Measurements from ENCODE around the gene CCDC97.
"Not testable (repeated sequence)": the region's sequence is repeated elsewhere in the genome, so short reads cannot be mapped to it uniquely, and the experiment has no call there.

Gene CCDC97

GRCh38 chr19:41310033-41310831 lies at the start of gene CCDC97:
Gene CCDC97 (plus strand): TSS chr19:41310172. CDS start chr19:41310311, 139 bp downstream.
- DNase-seq, result peak; percentile 87

GRCh38 chr19:41261474-41262190 lies 48.3 kb upstream of the CCDC97 start:
- no peak for DNase-seq

- peak; percentile 64 for DNase-seq
These were observed 46.7 kb upstream of the CCDC97 start for GRCh38 chr19:41263042-41263849.

- peak; percentile 98 for DNase-seq
These were observed 46.0 kb upstream of the CCDC97 start, which contains the start of gene HNRNPUL1 for GRCh38 chr19:41263850-41264580. Gene HNRNPUL1 (plus strand): TSS chr19:41264372. CDS start chr19:41264504, 132 bp downstream.

DNA sequence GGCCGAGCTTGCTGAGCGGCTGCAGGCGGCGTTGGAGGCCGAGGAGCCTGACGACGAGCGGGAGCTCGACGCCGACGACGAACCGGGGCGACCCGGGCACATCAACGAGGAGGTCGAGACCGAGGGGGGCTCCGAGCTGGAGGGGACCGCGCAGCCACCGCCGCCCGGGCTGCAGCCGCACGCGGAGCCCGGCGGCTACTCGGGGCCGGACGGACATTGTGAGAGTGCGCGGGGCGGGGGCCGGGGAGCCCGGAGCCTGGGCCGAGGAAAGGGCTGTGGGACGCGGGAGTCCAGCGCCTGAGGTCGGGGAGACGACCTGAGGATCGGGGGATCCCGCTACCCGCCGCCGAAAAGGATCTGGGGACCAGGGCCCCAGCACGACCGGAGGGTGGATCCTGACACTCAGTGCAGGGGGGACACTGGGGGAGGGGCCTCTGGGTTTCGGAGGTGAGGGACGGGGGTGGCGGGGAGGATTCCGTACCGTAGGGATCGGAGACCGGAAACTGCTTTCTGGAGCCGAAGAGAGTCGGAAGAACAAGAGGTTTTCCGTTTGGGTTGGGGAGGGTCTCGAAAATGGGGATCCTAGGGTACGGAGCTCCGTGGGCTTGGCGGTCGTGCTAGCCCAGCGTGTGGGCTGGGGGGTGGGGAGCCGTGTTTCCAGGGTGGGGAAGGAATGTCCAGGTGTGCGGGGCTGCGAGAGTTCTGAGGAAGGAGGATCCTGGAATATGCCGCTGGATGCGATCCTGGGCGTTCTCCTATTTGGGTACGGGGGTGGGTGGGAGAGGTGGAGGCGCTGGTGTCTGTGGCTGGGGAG lies 45.2 kb upstream of the CCDC97 start:
- DNase-seq, result peak; percentile 59

DNA sequence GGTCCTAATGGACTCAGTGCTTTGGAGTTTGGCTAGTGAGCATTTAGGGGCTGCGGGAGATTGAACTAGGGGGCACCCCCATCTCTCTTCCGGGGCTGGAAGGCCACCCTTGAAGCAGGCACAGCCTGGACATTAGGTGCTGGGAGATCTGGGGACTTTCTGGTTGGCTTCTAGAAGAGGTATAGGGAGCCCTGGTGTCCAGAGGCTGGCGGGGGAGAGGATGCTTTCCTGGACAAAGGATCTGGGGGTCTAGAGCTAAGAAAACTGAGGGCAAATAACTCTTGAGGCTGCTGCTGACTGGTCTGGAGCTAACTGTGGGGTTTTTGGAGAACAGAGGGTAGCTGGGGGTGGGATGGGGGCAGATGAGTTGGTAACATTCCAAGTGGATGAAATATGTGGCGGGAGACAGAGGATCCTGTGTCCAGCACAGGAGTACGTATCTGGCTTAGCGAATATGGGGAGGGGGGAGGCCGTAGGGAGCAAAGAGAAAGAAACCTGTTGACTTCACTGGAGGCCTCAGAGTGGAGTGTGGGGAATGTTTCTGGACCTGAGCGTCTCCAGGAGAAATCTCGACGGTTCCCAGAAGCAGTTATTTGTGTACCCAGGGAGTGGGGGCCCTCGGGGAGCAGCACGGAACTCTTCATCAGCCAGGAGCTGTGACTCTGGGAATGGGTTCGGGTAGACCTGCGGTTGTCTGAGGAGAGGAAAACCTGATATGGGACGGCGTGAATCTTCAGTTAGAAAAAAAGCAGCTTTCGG lies 44.4 kb upstream of the CCDC97 start:
- peak; percentile 17 for DNase-seq

- no peak for DNase-seq
These were observed 40.9 kb upstream of the CCDC97 start for GRCh38 chr19:41269055-41269454.

GRCh38 chr19:41269571-41269970 lies 40.4 kb upstream of the CCDC97 start:
- DNase-seq, result no peak

- DNase-seq, result no peak
These were observed 36.9 kb upstream of the CCDC97 start for GRCh38 chr19:41273076-41273475.

- no peak for DNase-seq
These were observed 35.2 kb upstream of the CCDC97 start for GRCh38 chr19:41274802-41275201.

DNA sequence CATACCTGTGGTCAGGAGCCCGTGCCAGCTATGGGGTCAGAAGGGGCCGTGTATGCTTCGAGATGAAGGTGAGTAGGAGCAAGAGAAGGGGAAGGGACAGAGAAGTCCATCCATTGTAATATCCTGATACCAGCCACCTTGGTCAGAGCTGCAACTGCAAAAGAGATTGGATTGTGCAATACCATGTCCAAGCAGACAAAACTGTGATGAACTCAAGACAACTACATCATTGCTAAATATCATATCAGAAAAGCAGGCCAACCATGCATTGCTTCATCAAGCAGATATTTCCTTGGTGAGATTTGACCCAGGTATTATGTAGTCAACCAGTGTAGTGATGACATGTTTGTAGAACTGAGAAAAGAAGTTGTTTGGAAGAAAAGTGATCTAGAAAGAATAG lies 33.7 kb upstream of the CCDC97 start:
- DNase-seq, result no peak

- DNase-seq, result no peak
These were observed 31.5 kb upstream of the CCDC97 start for GRCh38 chr19:41278478-41278877.

- DNase-seq, result no peak
These were observed 21.1 kb upstream of the CCDC97 start for GRCh38 chr19:41288673-41289530.

DNA sequence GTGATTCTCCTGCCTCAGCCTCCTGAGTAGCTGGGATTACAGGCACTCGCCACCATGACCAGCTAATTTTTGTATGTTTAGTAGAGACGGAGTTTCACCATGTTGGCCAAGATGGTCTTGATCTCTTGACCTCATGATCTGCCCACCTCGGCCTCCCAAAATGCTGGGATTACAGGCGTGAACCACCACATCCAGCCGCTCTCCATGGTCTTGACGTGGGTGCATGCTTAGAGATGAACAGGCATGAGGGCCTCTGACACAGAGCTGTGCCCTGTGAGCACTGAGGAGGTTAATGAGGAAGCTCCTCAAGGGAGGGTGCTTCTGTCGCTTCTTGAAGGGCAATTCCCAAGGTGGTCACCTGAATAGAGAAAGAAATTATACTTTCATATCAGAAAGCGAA lies 20.2 kb upstream of the CCDC97 start:
- not testable (repeated sequence) for DNase-seq

GRCh38 chr19:41294393-41294792 lies 15.6 kb upstream of the CCDC97 start:
- DNase-seq, result no peak

DNA sequence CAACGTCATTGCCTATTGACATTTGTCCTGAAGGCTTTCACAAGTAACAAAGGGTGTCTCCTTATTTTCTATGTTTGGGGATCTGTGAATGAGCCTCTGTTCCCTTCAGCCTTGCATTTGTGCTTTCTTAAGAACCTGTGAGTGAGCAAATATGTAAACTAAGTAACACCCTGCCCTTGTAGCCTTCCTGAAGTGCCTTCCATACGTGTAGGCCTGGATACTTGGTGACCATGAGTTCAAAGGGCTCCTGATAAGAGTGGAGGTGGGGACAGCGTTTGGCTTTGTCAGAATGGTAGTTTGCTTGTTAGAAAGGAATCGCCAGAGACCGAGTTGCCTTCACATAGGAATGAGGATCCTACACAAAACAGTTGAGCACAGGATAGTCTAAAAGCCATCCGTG lies 14.5 kb upstream of the CCDC97 start:
- DNase-seq, result no peak

DNA sequence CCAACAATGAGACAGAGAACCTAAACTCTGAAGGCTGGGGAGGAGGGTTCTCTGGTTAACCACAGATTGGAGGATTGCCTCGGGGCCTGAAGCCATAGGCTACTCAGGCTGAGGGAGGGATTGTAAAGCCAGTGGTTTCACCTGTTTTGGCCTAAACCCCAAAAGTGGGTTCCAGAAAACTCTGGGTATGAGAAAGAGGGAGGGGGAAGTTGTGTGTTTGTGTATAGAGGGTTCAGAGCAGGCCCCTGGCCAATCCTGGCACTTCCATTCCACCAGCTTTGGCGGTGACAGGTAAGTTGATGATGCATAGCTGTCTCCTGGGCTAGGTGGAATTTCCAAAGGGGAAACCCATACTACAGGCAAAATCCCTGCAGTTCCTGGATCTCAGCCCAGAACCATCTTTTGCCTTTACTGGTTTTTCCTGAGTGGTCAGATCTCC lies 13.5 kb upstream of the CCDC97 start:
- DNase-seq, result no peak

GRCh38 chr19:41297628-41298347 lies 12.2 kb upstream of the CCDC97 start:
- DNase-seq, result no peak

- DNase-seq, result peak; percentile 35
These were observed 11.5 kb upstream of the CCDC97 start for GRCh38 chr19:41298348-41298964.

All from activated CD8-positive, alpha-beta memory T cell treated with anti-CD3 and anti-CD28 coated beads, Interleukin-2, amount 50 U/mL, for 4 hours (primary cell).